Glutamatergic neuron (in vitro differentiated cells): ENCODE data around the gene NEIL1. TPM values are rescaled to one million over a fixed set of nuclear protein-coding genes. Genes with fewer than 3 reads are reported as not detected.
"Not testable (repeated sequence)": the region's sequence is repeated elsewhere in the genome, so short reads cannot be mapped to it uniquely, and the experiment has no call there.

Source experiments
- DNase-seq: peaks from one replicate; pipeline ENCODE4 v3.0.0; 2022
- H3K27ac Mint-ChIP-seq: one replicate; pipeline ENCODE4 v1.8.0; 2020; ENCODE audit warnings: mild to moderate bottlenecking, mixed read lengths, inconsistent platforms; ENCODE audit not compliant: unreplicated experiment
- H3K27me3 Mint-ChIP-seq: one replicate; pipeline ENCODE4 v1.8.0; 2020; ENCODE audit warnings: mild to moderate bottlenecking, moderate library complexity, mixed read lengths, inconsistent platforms; ENCODE audit not compliant: unreplicated experiment
- H3K36me3 Mint-ChIP-seq: one replicate; pipeline ENCODE4 v1.8.0; 2020; ENCODE audit warnings: mild to moderate bottlenecking, mixed read lengths, inconsistent platforms; ENCODE audit not compliant: unreplicated experiment
- H3K4me1 Mint-ChIP-seq: one replicate; pipeline ENCODE4 v1.8.0; 2020; ENCODE audit warnings: mild to moderate bottlenecking, low read depth, mixed read lengths, inconsistent platforms; ENCODE audit not compliant: unreplicated experiment
- H3K4me3 Mint-ChIP-seq: one replicate; pipeline ENCODE4 v1.8.0; 2020; ENCODE audit warnings: mild to moderate bottlenecking, mixed read lengths, inconsistent platforms; ENCODE audit not compliant: unreplicated experiment
- H3K9me3 Mint-ChIP-seq: one replicate; pipeline ENCODE4 v1.8.0; 2020; ENCODE audit warnings: mild to moderate bottlenecking, moderate library complexity, mixed read lengths, inconsistent platforms; ENCODE audit not compliant: unreplicated experiment
- long read RNA-seq: library from polyadenylated mRNA; unstranded; transcript quantifications from one replicate; pipeline ENCODE4 v2.0.0, GENCODE V29; 2020; ENCODE audit not compliant: unreplicated experiment
- total RNA-seq: library from RNA; stranded (reverse); fragmentation: NEBNext Ultra II Directional; extraction: Animal tissue kit (Norgen Biotek cat#: 25700); gene quantifications from one replicate; pipeline ENCODE4 v1.2.1, GENCODE V29; 2021; ENCODE audit not compliant: unreplicated experiment
- TF ChIP-seq, protein P1 (sequence below): fragments of 200-600 bp; sonication (generic); IDR thresholded peaks from one replicate; pipeline ENCODE4 v1.5.0; 2021; ENCODE audit not compliant: partially characterized antibody, unreplicated experiment

Gene NEIL1, protein sequence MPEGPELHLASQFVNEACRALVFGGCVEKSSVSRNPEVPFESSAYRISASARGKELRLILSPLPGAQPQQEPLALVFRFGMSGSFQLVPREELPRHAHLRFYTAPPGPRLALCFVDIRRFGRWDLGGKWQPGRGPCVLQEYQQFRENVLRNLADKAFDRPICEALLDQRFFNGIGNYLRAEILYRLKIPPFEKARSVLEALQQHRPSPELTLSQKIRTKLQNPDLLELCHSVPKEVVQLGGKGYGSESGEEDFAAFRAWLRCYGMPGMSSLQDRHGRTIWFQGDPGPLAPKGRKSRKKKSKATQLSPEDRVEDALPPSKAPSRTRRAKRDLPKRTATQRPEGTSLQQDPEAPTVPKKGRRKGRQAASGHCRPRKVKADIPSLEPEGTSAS
- 11.8 TPM for total RNA-seq
- long read RNA-seq: 0 reads

DNA sequence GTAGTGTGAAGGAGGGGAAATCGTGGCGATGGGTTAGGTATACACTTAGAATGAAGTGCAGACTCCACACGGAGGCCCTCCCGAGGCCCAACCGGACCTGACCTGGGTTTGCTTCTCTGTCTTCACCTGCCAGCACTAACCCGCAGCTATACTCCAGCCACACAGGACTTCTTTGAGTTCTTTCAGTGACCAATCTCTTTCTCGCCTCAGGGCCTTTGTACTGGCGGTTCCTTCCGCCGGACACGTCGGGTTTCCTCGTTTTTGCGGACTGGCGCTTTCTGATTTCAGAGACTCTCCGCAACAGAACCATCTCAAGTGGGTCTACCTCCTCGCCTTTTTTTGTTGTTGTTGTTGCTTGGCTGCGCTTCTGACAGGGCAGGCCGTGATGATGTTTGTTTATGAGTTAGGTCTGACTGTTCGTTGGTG, at the start of gene NEIL1:
TSS of gene NEIL1 (plus strand) at position 244 of the 426 bp plus-strand sequence. CDS start 1,867 bp downstream, outside the sequence.
- Mint-ChIP-seq H3K4me1 (peaks cover 1% of the 10 kb centered on the region), H3K36me3 (no peaks in the 10 kb centered on the region), H3K27ac (no peak within 1 kb of the TSS), H3K27me3 (peaks cover 6% of the 10 kb centered on the region), H3K9me3 (peaks cover 6% of the 10 kb centered on the region), H3K4me3 (peak within 1 kb of the TSS; percentile 86)
- TF ChIP-seq, protein P1, sequence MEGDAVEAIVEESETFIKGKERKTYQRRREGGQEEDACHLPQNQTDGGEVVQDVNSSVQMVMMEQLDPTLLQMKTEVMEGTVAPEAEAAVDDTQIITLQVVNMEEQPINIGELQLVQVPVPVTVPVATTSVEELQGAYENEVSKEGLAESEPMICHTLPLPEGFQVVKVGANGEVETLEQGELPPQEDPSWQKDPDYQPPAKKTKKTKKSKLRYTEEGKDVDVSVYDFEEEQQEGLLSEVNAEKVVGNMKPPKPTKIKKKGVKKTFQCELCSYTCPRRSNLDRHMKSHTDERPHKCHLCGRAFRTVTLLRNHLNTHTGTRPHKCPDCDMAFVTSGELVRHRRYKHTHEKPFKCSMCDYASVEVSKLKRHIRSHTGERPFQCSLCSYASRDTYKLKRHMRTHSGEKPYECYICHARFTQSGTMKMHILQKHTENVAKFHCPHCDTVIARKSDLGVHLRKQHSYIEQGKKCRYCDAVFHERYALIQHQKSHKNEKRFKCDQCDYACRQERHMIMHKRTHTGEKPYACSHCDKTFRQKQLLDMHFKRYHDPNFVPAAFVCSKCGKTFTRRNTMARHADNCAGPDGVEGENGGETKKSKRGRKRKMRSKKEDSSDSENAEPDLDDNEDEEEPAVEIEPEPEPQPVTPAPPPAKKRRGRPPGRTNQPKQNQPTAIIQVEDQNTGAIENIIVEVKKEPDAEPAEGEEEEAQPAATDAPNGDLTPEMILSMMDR: no peak
- no peak for DNase-seq

DNA sequence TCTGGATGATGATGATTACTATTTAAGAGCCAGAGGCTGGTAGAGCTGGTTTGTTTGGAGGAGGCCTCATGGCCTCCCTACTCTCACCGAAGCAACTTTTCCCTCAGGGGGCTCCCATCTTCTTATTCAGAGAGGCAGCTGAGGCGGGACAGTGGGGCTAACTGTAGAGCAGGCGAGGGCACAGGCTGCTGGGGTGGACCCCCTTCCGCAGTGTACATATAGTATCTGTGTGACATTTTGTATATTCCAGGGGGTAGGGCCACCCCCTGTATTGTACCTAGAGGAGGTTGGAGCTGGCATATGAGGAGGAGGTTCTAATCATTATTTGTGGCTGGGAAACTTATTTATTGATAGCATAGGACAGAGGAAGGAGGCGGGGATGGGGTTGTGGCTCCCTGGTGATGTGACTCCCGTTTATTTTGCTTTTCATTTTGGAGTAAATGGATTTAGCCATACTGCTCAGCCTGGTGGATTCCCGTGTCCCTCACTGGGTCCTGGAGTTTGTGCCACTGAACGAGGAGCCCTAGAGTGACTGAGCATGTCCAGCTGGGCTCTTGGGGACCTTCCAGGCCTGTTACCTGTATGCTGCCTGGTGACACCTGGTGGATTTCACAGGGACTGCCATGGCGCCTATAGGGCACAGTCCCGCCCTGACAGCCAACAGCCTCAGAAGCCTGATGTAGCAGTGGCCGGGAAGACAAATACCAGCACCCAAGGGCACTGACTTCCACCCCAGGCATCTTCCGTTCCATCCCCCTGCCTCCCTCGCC, 48.1 kb upstream of the NEIL1 start:
- H3K4me3 Mint-ChIP-seq, H3K27me3 Mint-ChIP-seq, DNase-seq, H3K9me3 Mint-ChIP-seq, H3K4me1 Mint-ChIP-seq, H3K36me3 Mint-ChIP-seq, H3K27ac Mint-ChIP-seq: not testable (repeated sequence)
- TF ChIP-seq, protein P1: peak; percentile 41

DNA sequence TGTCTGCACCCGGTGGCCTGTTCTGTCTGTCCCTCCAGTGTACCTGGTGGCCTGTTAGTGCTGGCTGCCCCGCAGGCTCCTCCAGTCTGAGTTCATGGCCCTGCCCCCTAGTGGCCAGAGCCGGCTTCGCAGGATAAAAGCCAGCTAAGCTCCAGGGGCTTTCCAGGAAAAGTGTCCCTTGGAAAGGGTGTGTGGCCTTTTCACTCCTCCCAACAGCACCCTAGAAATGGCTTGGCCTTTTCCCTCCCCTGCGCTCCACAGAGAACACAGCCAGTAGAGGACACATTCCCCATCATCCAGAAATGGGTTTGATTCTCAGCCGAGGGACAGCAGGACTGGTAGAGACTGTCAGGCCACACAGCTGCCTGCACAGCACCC, 47.5 kb upstream of the NEIL1 start:
- H3K27ac Mint-ChIP-seq: not testable (repeated sequence)

DNA sequence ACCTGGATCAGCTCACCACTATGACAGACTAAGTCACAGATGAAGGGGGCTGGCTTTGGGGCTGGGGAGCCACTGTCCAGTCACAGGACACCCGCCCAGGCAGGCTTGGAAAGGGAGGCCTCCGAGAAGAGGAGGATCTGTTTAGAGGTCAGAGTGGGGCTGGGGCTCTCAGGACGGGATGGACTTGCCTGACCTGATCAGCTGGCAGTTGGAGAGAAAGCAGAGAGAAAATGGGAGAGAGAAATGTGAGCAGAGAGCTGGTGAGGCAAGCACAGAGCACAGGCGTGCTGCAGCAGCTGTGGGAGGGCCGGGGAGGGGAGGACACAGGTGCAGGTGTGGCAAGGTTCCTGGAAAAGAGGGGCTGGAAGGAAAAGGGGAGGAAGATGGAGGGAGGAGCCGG, 46.8 kb upstream of the NEIL1 start:
- not testable (repeated sequence) for H3K36me3 Mint-ChIP-seq, H3K4me1 Mint-ChIP-seq, H3K9me3 Mint-ChIP-seq, DNase-seq, H3K4me3 Mint-ChIP-seq, H3K27ac Mint-ChIP-seq, H3K27me3 Mint-ChIP-seq

More for the DNA sequence above, 47.5 kb upstream of the NEIL1 start:
- H3K36me3 Mint-ChIP-seq, H3K4me3 Mint-ChIP-seq, H3K27me3 Mint-ChIP-seq, H3K4me1 Mint-ChIP-seq, H3K9me3 Mint-ChIP-seq: not testable (repeated sequence)
- TF ChIP-seq, protein P1: peak; percentile 75
- DNase-seq: peak; percentile 83

DNA sequence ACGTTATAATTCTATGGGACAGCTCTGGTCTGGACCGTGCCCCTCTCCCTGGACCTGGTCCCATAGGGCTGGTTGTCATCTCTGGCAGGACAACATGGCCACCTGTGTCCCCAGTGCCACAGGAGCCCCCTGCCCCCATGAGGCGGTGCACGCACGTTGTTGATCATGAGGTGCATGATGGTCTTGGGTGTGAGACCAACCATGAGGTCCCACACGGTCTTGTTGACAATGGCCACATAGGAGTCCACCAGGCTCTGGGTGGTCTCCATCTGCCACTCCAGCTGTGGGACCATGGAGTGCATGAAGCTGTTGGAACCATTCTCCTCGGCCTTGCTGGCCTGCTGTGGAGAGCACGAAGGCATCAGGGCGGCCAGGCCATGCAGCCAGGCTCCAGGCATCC, 44.5 kb upstream of the NEIL1 start:
- Mint-ChIP-seq H3K36me3 (no peaks in the 10 kb centered on the region), H3K27ac (no peak overlapping the region), H3K4me1 (no peaks in the 10 kb centered on the region), H3K9me3 (no peaks in the 10 kb centered on the region), H3K27me3 (no peaks in the 10 kb centered on the region), H3K4me3 (no peak overlapping the region)
- TF ChIP-seq, protein P1: no peak
- DNase-seq: no peak

DNA sequence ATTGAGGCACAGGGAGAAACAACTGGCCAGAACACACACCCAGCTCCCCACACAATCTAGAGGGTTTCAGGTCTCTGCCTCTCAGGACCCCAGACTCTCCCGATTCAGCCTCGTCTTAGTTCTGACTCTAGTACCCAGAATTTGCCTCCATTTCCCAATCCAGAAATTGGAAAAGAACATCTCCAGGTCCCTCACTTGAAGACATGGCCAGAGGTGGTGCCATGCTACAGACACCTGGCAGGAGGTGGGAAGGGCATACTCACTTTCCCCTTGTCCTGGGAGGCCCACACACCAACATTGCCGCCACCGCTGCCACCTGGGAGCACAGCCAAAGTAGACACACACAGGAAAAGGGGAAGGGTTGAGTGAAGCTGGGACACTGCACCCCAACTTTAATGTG, 44.1 kb upstream of the NEIL1 start:
- H3K9me3 Mint-ChIP-seq, H3K27ac Mint-ChIP-seq, H3K36me3 Mint-ChIP-seq, H3K4me3 Mint-ChIP-seq, H3K4me1 Mint-ChIP-seq, DNase-seq, H3K27me3 Mint-ChIP-seq: not testable (repeated sequence)
